RWPE2 (cell line): ENCODE results near the gene DHX58.
A peak's percentile ranks its signal among the peaks of the same experiment; 100 is the strongest.

Experiments
- ATAC-seq: fragments of 200-7000 bp; cut with Tn5 transposase; 3 replicates; pipeline ENCODE4 v1.9.1; 2021; ENCODE audit warnings: low read depth
- DNase-seq: peaks from one replicate; pipeline ENCODE4 v3.0.0-alpha.2; 2020; ENCODE audit warnings: low spot score
- H3K27ac ChIP-seq: fragments of 450-650 bp; 2 replicates; pipeline ENCODE4 v1.5.1; 2017; ENCODE audit warnings: mild to moderate bottlenecking; ENCODE audit not compliant: poor library complexity, severe bottlenecking
- H3K27me3 ChIP-seq: fragments of 250-450 bp; sonication (Bioruptor Pico); 2 replicates; pipeline ENCODE4 v1.5.1; 2021; ENCODE audit warnings: mild to moderate bottlenecking, moderate library complexity; ENCODE audit not compliant: insufficient read depth, poor library complexity, severe bottlenecking
- H3K36me3 ChIP-seq: fragments of 250-450 bp; sonication (Bioruptor Pico); 2 replicates; pipeline ENCODE4 v1.5.1; 2020; ENCODE audit warnings: low read depth, mild to moderate bottlenecking, moderate library complexity
- H3K4me1 ChIP-seq: fragments of 250-450 bp; sonication (Bioruptor Pico); 2 replicates; pipeline ENCODE4 v1.5.1; 2021; ENCODE audit warnings: mild to moderate bottlenecking, moderate library complexity; ENCODE audit not compliant: insufficient read depth, poor library complexity, severe bottlenecking
- H3K4me3 ChIP-seq: fragments of 250-450 bp; sonication (Bioruptor Pico); 2 replicates; pipeline ENCODE4 v1.5.1; 2021; ENCODE audit warnings: mild to moderate bottlenecking, moderate library complexity; ENCODE audit not compliant: severe bottlenecking
- H3K9me3 ChIP-seq: fragments of 250-450 bp; sonication (Bioruptor Pico); 2 replicates; pipeline ENCODE4 v1.5.1; 2021; ENCODE audit warnings: mild to moderate bottlenecking, moderate library complexity; ENCODE audit not compliant: severe bottlenecking
- TF ChIP-seq, protein P1 (sequence below): fragments of 450-650 bp; IDR thresholded peaks from one replicate; pipeline ENCODE4 v1.5.1; 2017; ENCODE audit warnings: mild to moderate bottlenecking, moderate library complexity; ENCODE audit not compliant: poor library complexity, severe bottlenecking

Gene DHX58

DNA sequence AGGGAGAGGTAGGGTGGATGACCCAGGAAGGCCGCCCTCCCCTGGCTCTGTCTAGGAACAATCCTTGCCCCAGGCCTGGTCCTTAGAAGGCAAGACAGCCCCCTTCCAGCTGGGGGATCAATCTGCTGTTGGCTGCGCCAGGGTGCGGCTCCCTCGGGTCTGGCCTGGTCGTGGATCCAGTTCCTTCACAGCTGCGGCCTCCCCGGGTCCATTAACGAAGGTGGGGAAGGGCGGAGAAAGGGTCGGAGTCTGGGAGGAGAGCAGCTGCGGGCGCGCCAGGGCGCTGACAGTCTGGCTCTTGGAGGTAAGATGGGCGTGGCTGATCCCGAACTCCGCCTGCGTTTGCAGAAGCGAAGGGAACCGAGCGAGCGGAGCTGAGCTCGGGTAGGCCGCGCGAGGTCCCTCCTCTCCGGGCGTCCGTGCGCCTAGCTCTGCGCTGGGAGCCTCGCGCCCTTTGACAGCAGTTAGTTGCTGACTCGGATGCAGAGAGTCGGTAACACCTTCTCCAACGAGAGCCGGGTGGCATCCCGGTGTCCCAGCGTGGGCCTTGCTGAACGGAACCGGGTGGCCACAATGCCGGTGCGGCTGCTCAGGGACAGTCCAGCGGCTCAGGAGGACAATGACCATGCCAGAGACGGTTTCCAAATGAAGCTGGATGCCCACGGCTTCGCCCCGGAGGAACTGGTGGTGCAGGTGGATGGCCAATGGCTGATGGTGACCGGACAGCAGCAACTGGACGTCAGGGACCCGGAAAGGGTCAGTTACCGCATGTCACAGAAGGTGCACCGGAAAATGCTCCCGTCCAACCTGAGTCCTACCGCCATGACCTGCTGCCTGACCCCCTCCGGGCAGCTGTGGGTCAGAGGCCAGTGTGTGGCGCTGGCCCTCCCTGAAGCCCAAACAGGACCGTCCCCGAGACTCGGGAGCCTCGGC, 10.1 kb upstream of the DHX58 start, which contains the start of gene HSPB9:
TSS of gene HSPB9 (plus strand) at position 434 of the 933 bp plus-strand sequence. CDS start at position 481, 47 bp downstream.
- TF ChIP-seq, protein P1, sequence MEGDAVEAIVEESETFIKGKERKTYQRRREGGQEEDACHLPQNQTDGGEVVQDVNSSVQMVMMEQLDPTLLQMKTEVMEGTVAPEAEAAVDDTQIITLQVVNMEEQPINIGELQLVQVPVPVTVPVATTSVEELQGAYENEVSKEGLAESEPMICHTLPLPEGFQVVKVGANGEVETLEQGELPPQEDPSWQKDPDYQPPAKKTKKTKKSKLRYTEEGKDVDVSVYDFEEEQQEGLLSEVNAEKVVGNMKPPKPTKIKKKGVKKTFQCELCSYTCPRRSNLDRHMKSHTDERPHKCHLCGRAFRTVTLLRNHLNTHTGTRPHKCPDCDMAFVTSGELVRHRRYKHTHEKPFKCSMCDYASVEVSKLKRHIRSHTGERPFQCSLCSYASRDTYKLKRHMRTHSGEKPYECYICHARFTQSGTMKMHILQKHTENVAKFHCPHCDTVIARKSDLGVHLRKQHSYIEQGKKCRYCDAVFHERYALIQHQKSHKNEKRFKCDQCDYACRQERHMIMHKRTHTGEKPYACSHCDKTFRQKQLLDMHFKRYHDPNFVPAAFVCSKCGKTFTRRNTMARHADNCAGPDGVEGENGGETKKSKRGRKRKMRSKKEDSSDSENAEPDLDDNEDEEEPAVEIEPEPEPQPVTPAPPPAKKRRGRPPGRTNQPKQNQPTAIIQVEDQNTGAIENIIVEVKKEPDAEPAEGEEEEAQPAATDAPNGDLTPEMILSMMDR, result no peak
- H3K27ac ChIP-seq, result no peak within 1 kb of the TSS
- no peaks in the 10 kb centered on the region for H3K9me3 ChIP-seq
- H3K4me3 ChIP-seq, result no peak within 1 kb of the TSS
- no peak for ATAC-seq
- H3K4me1 ChIP-seq, result peaks cover 7% of the 10 kb centered on the region
- H3K27me3 ChIP-seq, result no peaks in the 10 kb centered on the region
- no peak for DNase-seq
- H3K36me3 ChIP-seq, result peaks cover 33% of the 10 kb centered on the region

DNA sequence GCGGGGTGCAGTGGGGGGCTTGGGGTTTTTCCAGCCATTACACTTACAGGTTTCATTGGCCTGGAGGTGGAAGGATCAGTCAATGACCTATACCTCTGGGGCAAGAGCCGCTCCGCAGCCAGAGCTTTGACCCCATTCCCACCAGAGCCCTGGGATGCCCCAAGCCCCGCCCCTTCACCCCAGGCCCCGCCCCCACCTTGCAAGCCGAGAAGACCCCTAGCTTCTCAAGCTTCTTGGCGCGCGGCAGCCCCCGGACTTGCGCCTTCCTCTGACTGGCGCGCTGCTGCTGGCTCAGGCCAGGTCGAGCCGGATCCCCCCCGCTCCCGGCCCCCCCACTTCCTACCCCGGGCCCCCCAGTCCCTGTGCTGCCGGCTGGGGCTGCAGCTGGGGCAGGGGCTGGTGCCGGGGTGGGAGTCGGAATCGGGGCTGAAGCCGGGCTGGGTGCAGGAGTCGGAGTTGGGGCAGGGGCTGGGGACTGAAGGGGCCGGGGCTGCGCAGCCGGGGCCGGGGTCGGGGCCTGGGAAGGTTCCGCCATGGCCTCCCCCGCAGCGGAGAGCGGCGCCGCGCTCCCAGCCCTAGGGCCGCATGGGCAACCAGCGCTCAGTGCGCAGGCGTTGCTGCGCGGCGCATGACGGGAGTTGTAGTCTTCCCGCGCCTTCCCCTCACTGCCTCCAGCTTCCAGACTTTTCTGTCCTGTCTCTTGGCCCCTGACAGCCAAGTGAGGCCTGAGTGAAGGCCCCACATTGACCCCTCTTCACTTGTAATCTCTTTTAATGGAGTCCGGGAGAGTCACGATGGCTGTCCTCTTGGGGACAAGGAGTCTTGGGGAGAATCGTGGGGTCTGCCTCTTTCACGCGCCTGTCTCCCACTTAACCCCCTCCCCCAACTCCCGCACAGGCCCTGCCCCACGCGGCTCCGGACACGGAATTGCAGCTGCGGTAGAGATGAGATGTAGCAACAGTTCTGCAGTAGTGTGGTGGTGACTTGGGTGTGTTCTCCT, 8.6 kb upstream of the DHX58 start, which contains the start of gene KAT2A:
TSS of gene KAT2A (minus strand) at position 598 of the 1,000 bp plus-strand sequence. CDS start at position 535, 63 bp downstream.
- H3K36me3 ChIP-seq, result peaks cover 42% of the 10 kb centered on the region
- H3K4me3 ChIP-seq, result peak within 1 kb of the TSS; percentile 36
- ATAC-seq (peak; percentile 91), DNase-seq (no peak)
- TF ChIP-seq, protein P1, result no peak
- peaks cover 7% of the 10 kb centered on the region for H3K4me1 ChIP-seq
- no peaks in the 10 kb centered on the region for H3K9me3 ChIP-seq
- H3K27ac ChIP-seq, result peak within 1 kb of the TSS; percentile 22
- H3K27me3 ChIP-seq, result no peaks in the 10 kb centered on the region

DNA sequence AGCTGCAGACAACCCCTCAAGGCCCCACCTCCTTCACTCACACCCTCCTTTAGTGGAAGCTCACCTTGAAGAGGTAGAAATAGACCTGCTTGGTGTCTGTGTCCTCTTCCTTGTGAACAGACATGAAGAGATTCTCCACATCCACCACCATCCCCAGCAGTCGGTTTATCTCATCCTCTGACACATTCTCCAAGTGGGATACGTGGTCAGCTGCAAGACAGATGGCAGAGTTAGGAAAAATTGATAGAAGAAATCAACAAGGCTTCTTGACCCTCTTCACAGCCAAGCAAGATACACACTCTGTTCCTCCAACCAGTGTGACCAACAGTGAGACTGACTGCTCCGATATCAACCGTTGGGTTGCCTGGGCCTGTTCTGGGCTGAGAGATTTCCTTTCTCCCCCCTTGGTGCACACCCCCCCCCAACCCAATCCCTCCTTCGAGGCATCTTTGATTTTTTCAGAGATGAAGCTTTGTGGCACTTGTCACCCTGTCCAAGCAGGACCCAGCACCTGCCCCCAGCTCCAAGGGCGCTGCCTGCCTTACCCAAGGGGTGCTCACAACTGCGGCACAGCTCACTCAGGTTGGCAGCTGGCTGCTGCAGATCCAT, 7.8 kb upstream of the DHX58 start:
- H3K27me3 ChIP-seq, result no peaks in the 10 kb centered on the region
- no peak for DNase-seq
- TF ChIP-seq, protein P1, result no peak
- no peaks in the 10 kb centered on the region for H3K9me3 ChIP-seq
- H3K4me3 ChIP-seq, result peak overlapping the region; percentile 36
- no peak for ATAC-seq
- H3K27ac ChIP-seq, result peak overlapping the region; percentile 22
- H3K4me1 ChIP-seq, result peaks cover 7% of the 10 kb centered on the region
- H3K36me3 ChIP-seq, result peaks cover 41% of the 10 kb centered on the region

DNA sequence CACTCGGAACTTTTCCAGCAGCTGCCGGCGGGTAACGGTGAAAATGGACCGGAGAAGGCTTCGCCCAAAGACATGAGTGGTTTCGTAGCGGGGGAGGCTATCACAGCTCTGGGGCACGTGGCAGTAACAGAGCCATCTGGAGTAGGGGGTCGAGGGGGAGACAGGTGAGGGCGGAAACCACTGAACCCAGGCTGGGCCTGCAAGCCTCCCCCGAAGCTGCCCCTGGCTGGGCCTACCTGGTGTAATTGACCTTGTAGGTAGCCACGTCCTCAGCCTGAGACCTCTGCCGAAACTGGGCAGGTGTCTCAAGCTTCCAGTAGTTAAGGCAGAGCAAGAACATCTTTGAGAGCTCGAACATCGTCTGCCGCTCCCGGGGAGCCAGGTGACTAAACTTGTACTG, 6.8 kb upstream of the DHX58 start:
- TF ChIP-seq, protein P1, result no peak
- peaks cover 39% of the 10 kb centered on the region for H3K36me3 ChIP-seq
- H3K4me3 ChIP-seq, result no peak overlapping the region
- H3K4me1 ChIP-seq, result peaks cover 7% of the 10 kb centered on the region
- no peaks in the 10 kb centered on the region for H3K9me3 ChIP-seq
- no peaks in the 10 kb centered on the region for H3K27me3 ChIP-seq
- ATAC-seq (no peak), DNase-seq (no peak)
- H3K27ac ChIP-seq, result no peak overlapping the region
